ENCODE results near the gene PPP2R5E. TPM values are rescaled to one million over a fixed set of nuclear protein-coding genes. Genes with fewer than 3 reads are reported as not detected.
A peak's percentile ranks its signal among the peaks of the same experiment; 100 is the strongest.

PPP2R5E gene
- total and polyA plus RNA-seq, 10 of the 15 experiments (the other 5 are each of a cell fraction or from before 2014, with no cell fraction given), result 11.4 to 56.2 (median 22.7) TPM

- no peak for TF ChIP-seq CHD2 (IDR thresholded peaks at IDR 0.05; ENCODE audit: borderline replicate concordance, low read depth, low read length)
Measured at GRCh38 chr14:63468294-63468693, 74.9 kb downstream of the PPP2R5E start (continued).

- CTCF ChIA-PET, result interaction anchor here (0.9 to 1.7 kb wide), 4 partner anchors 8 to 148 kb away, joined by 3 to 4 read pairs (median 4); no protein-coding TSS in a partner anchor
- 54% methylated on average over 4 of the region's 4 CpGs for WGBS (ENCODE audit: insufficient coverage, insufficient replicate concordance, low lambda C conversion rate, missing lambda C conversion rate)
Measured at GRCh38 chr14:63467440-63468072, 75.6 kb downstream of the PPP2R5E start.

More at GRCh38 chr14:63467440-63468072, 75.6 kb downstream of the PPP2R5E start:
- Histone ChIP-seq H3K4me2 (ENCODE audit: control insufficient read depth, insufficient read depth) (no peak overlapping the region), H3K27ac (ENCODE audit: control insufficient read depth, insufficient read depth) (0 out of 2 replicates have a peak overlapping the region, but pooled peaks have one; percentile 13), H3K27me3 (replicated peaks in 1 of 2; ENCODE audit: control insufficient read depth in 2 of 2, insufficient read depth in 2 of 2, low read length in 1 of 2) (no peaks in the 10 kb centered on the region), H4K20me1 (ENCODE audit: control insufficient read depth, insufficient read depth) (no peaks in the 10 kb centered on the region; the same call in 1 of the 2 replicates), H3K36me3 (ENCODE audit: control insufficient read depth in 2 of 2, insufficient read depth in 2 of 2, low read length in 1 of 2) (peaks cover 0 to 3% of the 10 kb centered on the region in 2 experiments; a peak in 2 of 4 replicates), H2AFZ (ENCODE audit: control insufficient read depth, low read depth, low read length) (no peak overlapping the region), H3K9ac (ENCODE audit: control insufficient read depth, insufficient read depth, low read length) (no peak overlapping the region), H3K9me3 (replicated peaks; ENCODE audit: control insufficient read depth, insufficient read depth, low read length) (no peaks in the 10 kb centered on the region), H3K79me2 (ENCODE audit: control insufficient read depth, insufficient read depth, low read length) (peaks cover 67% of the 10 kb centered on the region), H3K4me3 (no peak overlapping the region), H3K4me1 (ENCODE audit: control insufficient read depth, insufficient read depth, low read length) (peaks cover 18% of the 10 kb centered on the region)
- no TSS peak for BruUV-seq (replicated peaks)
- TF ChIP-seq MTA3 (IDR thresholded peaks at IDR 0.05; ENCODE audit: borderline replicate concordance, low read length), result no peak
- no peak for TF ChIP-seq NR2F1 (conservative IDR thresholded peaks at IDR 0.05)
- no peak for TF ChIP-seq NRF1 (conservative IDR thresholded peaks at IDR 0.05; ENCODE audit: low read depth, low read length)
- TF ChIP-seq NFYB (IDR thresholded peaks at IDR 0.05; ENCODE audit: insufficient read depth, low read depth, low read length), result no peak
- TF ChIP-seq RCOR1 (conservative IDR thresholded peaks at IDR 0.05; ENCODE audit: low read depth, low read length), result no peak
- FAIRE-seq (no peak), DNase-seq (ENCODE audit: low read depth, low spot score) (no peak), ATAC-seq (no peak)
- ChIA-PET RAD21 (ENCODE audit: unreplicated experiment) (interaction anchor here (0.5 to 3.4 kb wide), 9 partner anchors 9 to 78 kb away, joined by 3 to 23 read pairs (median 4); partner anchors contain the start of gene PPP2R5E), POLR2A (interaction anchor here (0.5 to 1.8 kb wide), 9 partner anchors 10 to 75 kb away, joined by 3 to 6 read pairs (median 5); partner anchors contain the start of gene PPP2R5E), SMC1A (ENCODE audit: uncharacterized antibody, unreplicated experiment) (interaction anchor here (0.8 to 3.9 kb wide), 13 partner anchors 11 to 79 kb away, joined by 3 to 36 read pairs (median 6); partner anchors contain the start of gene PPP2R5E)
- intact Hi-C loops (cut with micrococcal nuclease; ENCODE audit: unreplicated experiment) (no loop called here), in situ Hi-C loops (cut with MboI) (no loop called here)

All from GM12878 (cell line).